ENCODE data around the gene CDX1. TPM values are rescaled to one million over a fixed set of nuclear protein-coding genes. Genes with fewer than 3 reads are reported as not detected.

The CDX1 gene
- total RNA-seq, 4 donors from 2014 or later: not detected

- H3K27me3 ChIP-seq: peaks cover 0 to 41% (median 0%) of the 10 kb centered on the region in 4 donors
- H3K4me1 ChIP-seq: peaks cover 5 to 32% (median 18%) of the 10 kb centered on the region in 3 donors
- H3K36me3 ChIP-seq: no peaks in the 10 kb centered on the region
- 50 to 78% methylated on average over 2 of the region's 2 CpGs for WGBS, 2 donors
- H3K27ac ChIP-seq: no peak overlapping the region
- TF ChIP-seq POLR2A (IDR thresholded peaks at IDR 0.05) (no peak), CTCF (IDR thresholded peaks at IDR 0.05) (no peak)
- intact Hi-C loops (cut with DNase I): no loop called here
- H3K4me3 ChIP-seq: no peak overlapping the region
- no peaks in the 10 kb centered on the region for H3K9me3 ChIP-seq
- no peak for DNase-seq
Observed at GRCh38 chr5:150184006-150184405, 17.4 kb downstream of the CDX1 start.

- no peaks in the 10 kb centered on the region for H3K36me3 ChIP-seq
- intact Hi-C loops (cut with DNase I): no loop called here
- TF ChIP-seq CTCF (IDR thresholded peaks at IDR 0.05): no peak
- no peak for TF ChIP-seq POLR2A (IDR thresholded peaks at IDR 0.05)
- H3K27me3 ChIP-seq: peaks cover 0 to 54% (median 7%) of the 10 kb centered on the region in 4 donors
- 85% methylated on average over 11 to 12 of the region's 12 CpGs for WGBS, 2 donors
- DNase-seq: no peak
- H3K9me3 ChIP-seq: no peaks in the 10 kb centered on the region
- H3K4me1 ChIP-seq: peaks cover 5 to 30% (median 14%) of the 10 kb centered on the region in 3 donors
- no peak overlapping the region for H3K27ac ChIP-seq
- H3K4me3 ChIP-seq: no peak overlapping the region
Observed at GRCh38 chr5:150184990-150185912, 18.7 kb downstream of the CDX1 start.

- Histone ChIP-seq H3K4me1 (peaks cover 0 to 24% (median 6%) of the 10 kb centered on the region in 3 donors), H3K9me3 (no peaks in the 10 kb centered on the region), H3K4me3 (no peak overlapping the region), H3K36me3 (no peaks in the 10 kb centered on the region), H3K27ac (no peak overlapping the region), H3K27me3 (peaks cover 0 to 62% (median 12%) of the 10 kb centered on the region in 4 donors)
- DNase-seq: no peak
- TF ChIP-seq CTCF (IDR thresholded peaks at IDR 0.05) (no peak), POLR2A (IDR thresholded peaks at IDR 0.05) (no peak)
- intact Hi-C loops (cut with DNase I): no loop called here
- 80 to 88% methylated on average over 2 of the region's 8 CpGs for WGBS, 2 donors
Observed at GRCh38 chr5:150186137-150186536, 19.6 kb downstream of the CDX1 start.

GRCh38 chr5:150186897-150187296 is 20.3 kb downstream of the CDX1 start:
- intact Hi-C loops (cut with DNase I): no loop called here
- H3K27me3 ChIP-seq: peaks cover 0 to 70% (median 12%) of the 10 kb centered on the region in 4 donors
- H3K9me3 ChIP-seq: no peaks in the 10 kb centered on the region
- peaks cover 0 to 17% (median 3%) of the 10 kb centered on the region in 3 donors for H3K4me1 ChIP-seq
- no peak overlapping the region for H3K27ac ChIP-seq
- no peak for DNase-seq
- WGBS, 2 donors: 68 to 73% methylated on average over 2 to 4 of the region's 4 CpGs
- H3K4me3 ChIP-seq: no peak overlapping the region
- H3K36me3 ChIP-seq: no peaks in the 10 kb centered on the region
- TF ChIP-seq POLR2A (IDR thresholded peaks at IDR 0.05): no peak
- TF ChIP-seq CTCF (IDR thresholded peaks at IDR 0.05): no peak

- peaks cover 0 to 10% (median 3%) of the 10 kb centered on the region in 3 donors for H3K4me1 ChIP-seq
- DNase-seq: no peak
- H3K27ac ChIP-seq: no peak overlapping the region
- WGBS, 2 donors: 40 to 63% methylated on average over 1 to 2 of the region's 3 CpGs
- peaks cover 0 to 74% (median 12%) of the 10 kb centered on the region in 4 donors for H3K27me3 ChIP-seq
- H3K9me3 ChIP-seq: no peaks in the 10 kb centered on the region
- no peaks in the 10 kb centered on the region for H3K36me3 ChIP-seq
- intact Hi-C loops (cut with DNase I): no loop called here
- TF ChIP-seq POLR2A (IDR thresholded peaks at IDR 0.05) (no peak), CTCF (IDR thresholded peaks at IDR 0.05) (no peak)
- H3K4me3 ChIP-seq: no peak overlapping the region
Observed at GRCh38 chr5:150188146-150188842, 21.7 kb downstream of the CDX1 start.
